ENCODE data around the gene CAMK2G. TPM values are rescaled to one million over a fixed set of nuclear protein-coding genes. Genes with fewer than 3 reads are reported as not detected.

CAMK2G gene
- total RNA-seq, 1 experiment from 2014 or later = 41.4 TPM

DNA sequence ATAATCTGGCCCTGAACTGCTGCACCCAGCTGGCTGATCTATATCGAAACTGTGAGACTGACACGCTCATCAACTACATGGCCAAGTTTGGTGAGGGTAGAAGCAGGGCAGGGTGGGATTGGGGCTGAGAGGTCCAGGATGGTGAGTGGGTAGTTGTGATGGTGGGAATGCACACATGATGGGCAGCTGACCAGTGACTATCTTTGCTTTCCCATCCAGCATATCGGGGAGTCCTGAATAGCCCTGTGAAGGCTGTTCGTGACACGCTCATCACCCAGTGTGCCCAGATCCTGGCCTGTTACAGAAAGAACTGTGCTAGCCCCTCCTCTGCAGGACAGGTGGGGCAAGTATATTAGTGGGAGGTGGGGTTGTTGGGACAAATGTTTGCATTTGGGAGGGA is 105.0 kb downstream of the CAMK2G start:
- peaks cover 39% of the 10 kb centered on the region for H3K36me3 ChIP-seq (ENCODE audit: control insufficient read depth, insufficient read depth, low read length)
- intact Hi-C loops (cut with micrococcal nuclease; ENCODE audit: unreplicated experiment) (no loop called here), in situ Hi-C loops (cut with HindIII; ENCODE audit: low pct_unique_long_range_greater_than_20kb, low sequenced_read_pairs) (no loop called here)
- ATAC-seq (no peak), DNase-seq (ENCODE audit: low read depth, low spot score) (no peak)
- H3K4me3 ChIP-seq (ENCODE audit: low read depth in 2 of 2, low read length in 2 of 2) = no peak overlapping the region
- no TSS peak for BruUV-seq (replicated peaks)
- no peaks in the 10 kb centered on the region for H3K9me3 ChIP-seq (ENCODE audit: control insufficient read depth, insufficient read depth, low read depth, low read length)
- no peaks in the 10 kb centered on the region for H3K27me3 ChIP-seq (ENCODE audit: control insufficient read depth, insufficient read depth, low read length)
- TF ChIP-seq TCF7L2 (IDR thresholded peaks at IDR 0.05; ENCODE audit: low read depth, low read length) (no peak), SIN3A (IDR thresholded peaks at IDR 0.05; ENCODE audit: borderline replicate concordance, insufficient read depth, low read depth, low read length) (no peak), POLR2AphosphoS5 (IDR thresholded peaks at IDR 0.05; ENCODE audit: low read depth, low read length) (no peak), REST (IDR thresholded peaks at IDR 0.05; ENCODE audit: insufficient read depth in 1 of 2, low read depth in 2 of 2, low read length in 1 of 2) (no peak)
- TF ChIP-seq, protein P1, sequence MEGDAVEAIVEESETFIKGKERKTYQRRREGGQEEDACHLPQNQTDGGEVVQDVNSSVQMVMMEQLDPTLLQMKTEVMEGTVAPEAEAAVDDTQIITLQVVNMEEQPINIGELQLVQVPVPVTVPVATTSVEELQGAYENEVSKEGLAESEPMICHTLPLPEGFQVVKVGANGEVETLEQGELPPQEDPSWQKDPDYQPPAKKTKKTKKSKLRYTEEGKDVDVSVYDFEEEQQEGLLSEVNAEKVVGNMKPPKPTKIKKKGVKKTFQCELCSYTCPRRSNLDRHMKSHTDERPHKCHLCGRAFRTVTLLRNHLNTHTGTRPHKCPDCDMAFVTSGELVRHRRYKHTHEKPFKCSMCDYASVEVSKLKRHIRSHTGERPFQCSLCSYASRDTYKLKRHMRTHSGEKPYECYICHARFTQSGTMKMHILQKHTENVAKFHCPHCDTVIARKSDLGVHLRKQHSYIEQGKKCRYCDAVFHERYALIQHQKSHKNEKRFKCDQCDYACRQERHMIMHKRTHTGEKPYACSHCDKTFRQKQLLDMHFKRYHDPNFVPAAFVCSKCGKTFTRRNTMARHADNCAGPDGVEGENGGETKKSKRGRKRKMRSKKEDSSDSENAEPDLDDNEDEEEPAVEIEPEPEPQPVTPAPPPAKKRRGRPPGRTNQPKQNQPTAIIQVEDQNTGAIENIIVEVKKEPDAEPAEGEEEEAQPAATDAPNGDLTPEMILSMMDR (IDR thresholded peaks at IDR 0.05) = no peak
- CTCF ChIA-PET = interaction anchor here (1.0 to 1.2 kb wide), 2 partner anchors 25 to 116 kb away, joined by 3 read pairs; no protein-coding TSS in a partner anchor
- no peak overlapping the region for H3K27ac ChIP-seq (ENCODE audit: low read length)
- POLR2A ChIA-PET = no interaction called here
- peaks cover 17% of the 10 kb centered on the region for H3K4me1 ChIP-seq (ENCODE audit: control insufficient read depth, insufficient read depth, low read length)

- intact Hi-C loops (cut with micrococcal nuclease; ENCODE audit: unreplicated experiment) (no loop called here), in situ Hi-C loops (cut with HindIII; ENCODE audit: low pct_unique_long_range_greater_than_20kb, low sequenced_read_pairs) (no loop called here)
- Histone ChIP-seq H3K27me3 (ENCODE audit: control insufficient read depth, insufficient read depth, low read length) (no peaks in the 10 kb centered on the region), H3K9me3 (ENCODE audit: control insufficient read depth, insufficient read depth, low read depth, low read length) (no peaks in the 10 kb centered on the region), H3K36me3 (ENCODE audit: control insufficient read depth, insufficient read depth, low read length) (peaks cover 36% of the 10 kb centered on the region), H3K4me1 (ENCODE audit: control insufficient read depth, insufficient read depth, low read length) (peaks cover 13% of the 10 kb centered on the region), H3K4me3 (ENCODE audit: low read depth in 2 of 2, low read length in 2 of 2) (no peak overlapping the region), H3K27ac (ENCODE audit: low read length) (no peak overlapping the region)
- ChIA-PET CTCF (interaction anchor here (1.0 kb wide), 1 partner anchor 115 kb away, joined by 3 read pairs; no protein-coding TSS in a partner anchor), POLR2A (no interaction called here)
- ATAC-seq = no peak
- TF ChIP-seq SIN3A (IDR thresholded peaks at IDR 0.05; ENCODE audit: borderline replicate concordance, insufficient read depth, low read depth, low read length) = no peak
- no peak for TF ChIP-seq REST (IDR thresholded peaks at IDR 0.05; ENCODE audit: insufficient read depth in 1 of 2, low read depth in 2 of 2, low read length in 1 of 2)
- TF ChIP-seq, protein P1 (IDR thresholded peaks at IDR 0.05) = no peak
- no peak for TF ChIP-seq POLR2AphosphoS5 (IDR thresholded peaks at IDR 0.05; ENCODE audit: low read depth, low read length)
- TF ChIP-seq TCF7L2 (IDR thresholded peaks at IDR 0.05; ENCODE audit: low read depth, low read length) = no peak
- no peak for DNase-seq (ENCODE audit: low read depth, low spot score)
- no TSS peak for BruUV-seq (replicated peaks)
Measured at GRCh38 chr10:73768881-73769280, 105.5 kb downstream of the CAMK2G start.

Data from Panc1 (cell line).